SH-SY5Y (cell line): Measurements from ENCODE around the gene PRKCD.

Experiments used
- GATA2 ChIP-seq: IDR thresholded peaks from 2 replicates; pipeline ENCODE4 v1.6.1; 2011; ENCODE audit warnings: mild to moderate bottlenecking, low read depth, low read length
- GATA3 ChIP-seq: IDR thresholded peaks from 2 replicates; pipeline ENCODE4 v1.6.1; 2011; ENCODE audit warnings: low read depth, mild to moderate bottlenecking, low read length, moderate library complexity

DNA sequence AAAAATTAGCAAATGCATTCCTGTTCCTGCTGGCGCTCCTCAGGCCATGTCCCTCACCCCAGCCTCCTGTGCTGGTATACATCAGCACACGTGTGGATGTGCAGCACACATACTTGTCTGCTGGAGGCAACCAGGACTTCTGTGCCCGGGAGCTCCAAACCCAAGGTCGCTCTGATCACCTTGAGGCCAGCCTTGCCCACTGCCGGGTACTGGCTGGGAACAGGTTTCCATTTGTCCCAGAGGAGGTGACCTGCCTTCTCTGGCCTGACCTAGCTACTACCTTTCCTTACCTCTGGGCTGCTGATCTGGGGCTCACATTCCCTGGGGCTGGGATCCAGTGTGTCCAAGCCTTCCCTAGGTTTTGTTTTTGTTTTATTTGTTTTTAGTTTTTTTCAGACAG lies 12.1 kb downstream of the PRKCD start:
- no peak for TF ChIP-seq GATA3
- TF ChIP-seq GATA2, result no peak
